Smooth muscle cell of the brain vasculature (primary cell): ENCODE results near the gene TKFC.

ENCODE experiments used
- DNase-seq: peaks from one replicate; pipeline ENCODE4 v3.0.0-alpha.2; 2012; ENCODE audit warnings: low read depth, low spot score

TKFC gene

DNA sequence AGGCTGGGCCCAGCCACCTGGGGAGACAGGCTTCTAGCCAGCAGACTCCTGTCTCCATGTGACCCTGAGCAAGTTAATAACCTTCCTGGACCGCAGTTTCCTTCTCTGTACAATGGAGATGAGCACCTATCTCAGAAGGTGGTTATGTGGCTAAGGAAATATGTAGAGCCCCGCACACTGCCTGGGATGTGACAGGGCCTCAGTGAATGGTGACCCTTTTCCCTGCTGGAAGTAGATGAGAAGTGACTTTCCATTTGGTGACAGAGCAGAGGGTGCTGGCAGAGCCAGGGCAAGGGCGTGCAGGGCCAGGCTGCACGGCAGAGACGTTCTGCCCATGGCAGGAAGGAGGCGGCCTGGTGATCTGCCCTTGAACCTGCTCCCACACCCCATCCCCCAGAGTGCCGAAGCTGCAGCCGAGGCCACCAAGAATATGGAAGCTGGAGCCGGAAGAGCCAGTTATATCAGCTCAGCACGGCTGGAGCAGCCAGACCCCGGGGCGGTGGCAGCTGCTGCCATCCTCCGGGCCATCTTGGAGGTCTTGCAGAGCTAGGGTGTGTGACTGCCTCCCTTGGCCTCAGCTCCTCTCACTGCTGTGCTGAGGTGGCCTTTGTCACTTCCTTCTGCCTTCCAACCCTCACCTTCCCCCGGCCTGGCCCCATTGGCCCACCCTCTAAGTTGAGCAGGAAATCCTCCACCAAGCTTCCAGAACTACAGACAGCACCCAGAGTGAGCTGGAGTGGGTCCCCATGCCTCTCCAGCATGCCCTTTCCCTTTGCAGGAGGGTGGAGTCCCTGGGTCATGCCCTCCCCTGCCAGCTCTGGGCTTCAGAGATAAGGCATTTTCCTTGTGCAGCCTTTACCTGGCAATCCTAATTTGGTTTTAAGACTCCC is 13.2 kb downstream of the TKFC start:
- DNase-seq: no peak

DNA sequence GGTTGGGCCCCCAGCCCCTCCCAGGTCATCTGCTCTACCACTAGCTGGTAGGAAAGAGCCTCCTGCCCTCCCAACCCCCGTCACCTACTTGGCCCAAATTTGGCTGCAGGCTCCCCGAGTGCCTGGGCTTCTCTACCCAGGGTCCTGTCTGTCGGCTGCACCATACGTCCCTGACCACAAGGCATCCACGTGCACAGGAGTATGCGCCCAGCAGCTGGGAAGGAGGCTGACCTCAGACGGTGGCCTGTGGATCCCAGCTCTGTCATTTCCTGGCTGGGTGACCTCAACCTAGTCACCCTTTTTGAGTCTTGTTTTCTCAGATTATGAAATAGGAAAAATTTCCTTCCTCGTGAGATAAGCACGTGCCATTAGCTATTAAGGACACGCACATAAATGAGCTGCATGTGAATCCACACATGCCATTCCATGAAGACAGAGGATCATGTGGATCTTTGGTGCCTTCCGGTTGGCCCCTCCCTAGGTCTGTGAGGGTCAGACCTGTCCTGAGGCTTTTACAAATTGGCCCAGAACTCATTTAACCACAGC is 15.0 kb downstream of the TKFC start:
- DNase-seq: no peak

DNA sequence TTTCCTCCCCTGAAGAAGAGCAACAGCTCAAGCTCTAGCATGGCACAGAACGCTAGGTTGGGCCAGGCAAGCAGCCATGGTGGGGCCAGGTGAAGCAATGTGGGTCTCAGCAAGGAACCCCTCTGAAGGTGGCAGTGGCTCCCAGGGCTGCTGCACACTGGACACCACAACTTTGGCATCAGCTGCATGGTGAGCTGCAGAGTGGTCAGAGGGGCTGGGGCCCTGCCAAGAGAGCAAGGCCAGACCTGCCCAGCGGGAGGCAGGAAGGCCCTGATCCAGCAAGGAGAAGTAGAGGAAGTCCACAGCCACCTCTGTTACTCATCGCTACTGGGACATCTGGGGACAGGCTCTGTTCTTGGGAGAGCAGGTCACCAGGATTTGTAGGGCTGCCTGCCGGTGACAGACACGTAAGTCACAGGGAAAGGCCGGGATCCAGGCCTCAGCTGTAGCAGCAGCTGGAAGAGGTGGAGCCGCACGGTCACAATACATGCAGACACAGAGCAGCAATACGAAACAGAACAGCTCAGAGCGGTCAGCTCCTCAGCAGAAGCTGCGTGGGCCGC is 16.2 kb downstream of the TKFC start:
- no peak for DNase-seq

DNA sequence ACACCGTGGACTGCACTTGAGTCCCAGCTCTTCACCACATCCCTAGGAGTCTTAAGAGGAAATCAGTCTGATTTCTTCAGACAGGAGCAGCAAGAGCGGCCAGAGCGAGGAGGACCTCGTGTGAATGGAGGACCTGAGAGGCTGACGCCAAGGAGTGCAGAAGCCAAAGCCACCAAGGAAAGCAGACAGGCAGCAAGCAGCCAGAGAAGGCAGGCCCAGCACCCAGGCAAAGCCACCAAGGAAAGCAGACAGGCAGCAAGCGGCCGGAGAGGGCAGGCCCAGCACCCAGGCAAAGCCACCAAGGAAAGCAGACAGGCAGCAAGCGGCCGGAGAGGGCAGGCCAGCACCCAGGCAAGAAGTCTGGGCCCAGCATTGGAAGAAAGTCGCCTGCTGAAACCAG is 16.9 kb downstream of the TKFC start:
- DNase-seq: no peak

DNA sequence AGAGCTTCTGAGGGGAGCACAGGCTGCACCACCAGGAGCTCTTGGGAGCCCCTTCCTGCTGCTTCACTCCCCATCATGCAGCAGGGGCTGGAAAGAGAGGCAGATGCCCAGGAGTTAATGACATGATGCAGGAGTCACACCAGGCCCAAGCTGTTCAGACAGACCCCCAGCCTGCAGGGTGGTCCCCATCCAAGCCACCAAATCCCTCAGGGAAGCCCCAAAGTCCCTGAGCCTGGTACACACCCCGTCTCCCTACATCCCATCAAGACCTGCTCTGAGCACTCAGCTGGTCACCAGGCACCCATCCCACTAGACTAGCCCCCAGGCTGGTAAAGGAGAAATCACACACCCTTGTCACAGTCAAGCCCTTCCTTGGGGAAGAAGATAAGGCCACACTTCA is 17.3 kb downstream of the TKFC start:
- DNase-seq: no peak

DNA sequence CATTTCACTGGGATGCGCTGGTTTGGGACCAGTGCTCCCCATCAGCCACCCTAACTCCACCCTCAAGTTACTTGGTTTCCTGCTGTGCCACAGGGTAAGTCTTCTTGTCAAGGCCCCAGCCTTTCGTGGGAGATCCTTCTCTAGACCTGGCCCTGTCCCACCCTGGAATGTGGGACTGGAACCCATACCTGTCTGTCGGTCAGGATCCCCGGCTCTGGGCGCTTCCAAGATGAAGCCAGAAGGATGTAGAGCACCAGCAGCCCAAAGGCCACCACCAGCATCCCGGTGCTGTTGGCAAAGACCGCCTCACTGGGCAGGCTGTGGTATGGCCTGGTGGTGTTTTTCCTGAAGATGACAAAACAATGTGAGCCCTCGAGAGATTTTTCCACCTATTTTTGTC is 17.8 kb downstream of the TKFC start:
- DNase-seq: no peak

DNA sequence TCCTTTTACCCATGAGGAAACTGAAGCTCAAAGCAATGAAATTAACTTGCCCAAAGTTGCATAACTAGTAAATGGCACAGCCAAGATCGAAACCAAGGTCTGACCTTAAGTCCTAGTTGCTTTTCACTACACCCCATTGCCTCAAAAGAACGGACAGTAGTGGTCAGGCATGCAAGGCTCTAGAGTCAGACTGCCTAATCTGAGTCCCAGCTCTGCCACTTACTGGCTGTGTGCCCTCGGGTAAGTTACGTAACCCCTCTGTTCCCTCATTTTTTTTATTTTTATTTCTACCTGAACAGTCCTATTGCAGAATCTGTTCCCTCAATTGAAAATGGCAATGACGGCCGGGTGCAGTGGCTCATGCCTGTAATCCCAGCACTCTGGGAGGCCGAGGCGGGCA is 19.0 kb downstream of the TKFC start:
- DNase-seq: no peak

DNA sequence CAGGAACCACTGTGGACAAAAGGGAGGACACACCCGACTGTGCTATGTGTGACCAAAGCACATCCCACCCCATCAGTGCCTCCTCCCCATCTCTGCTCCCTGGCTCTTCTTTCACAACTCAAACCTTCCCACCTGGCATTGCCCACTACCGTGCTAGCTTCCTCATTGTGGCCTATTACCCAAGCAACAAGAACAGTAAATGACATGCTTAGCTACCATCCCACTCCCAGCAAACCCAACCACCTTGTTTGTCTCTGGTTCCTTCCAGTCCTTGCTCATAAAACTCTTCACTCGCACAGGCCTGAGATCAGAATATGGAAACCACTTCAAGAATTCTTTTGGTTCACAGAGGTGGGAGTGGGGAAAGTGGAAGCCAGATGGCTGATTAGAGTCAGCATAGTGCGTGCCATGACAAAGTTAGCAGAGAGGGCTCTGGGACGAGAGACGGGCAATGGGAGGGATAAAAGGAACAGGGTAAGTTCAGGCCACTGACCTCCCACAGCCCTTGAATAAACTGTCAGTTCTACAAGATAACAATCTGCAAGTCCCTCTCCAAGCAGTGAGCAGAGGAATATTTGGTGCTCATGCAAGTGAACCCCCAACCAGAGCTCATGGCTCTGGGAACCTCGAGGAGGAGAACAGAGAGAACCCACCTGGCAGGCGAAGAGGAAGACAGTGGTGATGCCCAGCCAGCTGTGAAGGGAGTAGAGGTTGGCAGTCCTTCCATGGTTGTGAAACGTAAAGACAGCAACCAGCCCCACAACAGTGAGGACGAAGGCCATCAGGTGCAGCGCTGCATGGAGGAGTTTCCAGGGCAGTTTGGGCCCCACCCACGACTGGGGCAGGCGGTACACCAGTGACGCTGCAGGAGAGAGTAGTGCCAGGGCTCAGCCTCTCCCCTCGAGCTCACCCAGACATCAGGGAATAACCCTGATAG is 20.4 kb downstream of the TKFC start:
- no peak for DNase-seq

DNA sequence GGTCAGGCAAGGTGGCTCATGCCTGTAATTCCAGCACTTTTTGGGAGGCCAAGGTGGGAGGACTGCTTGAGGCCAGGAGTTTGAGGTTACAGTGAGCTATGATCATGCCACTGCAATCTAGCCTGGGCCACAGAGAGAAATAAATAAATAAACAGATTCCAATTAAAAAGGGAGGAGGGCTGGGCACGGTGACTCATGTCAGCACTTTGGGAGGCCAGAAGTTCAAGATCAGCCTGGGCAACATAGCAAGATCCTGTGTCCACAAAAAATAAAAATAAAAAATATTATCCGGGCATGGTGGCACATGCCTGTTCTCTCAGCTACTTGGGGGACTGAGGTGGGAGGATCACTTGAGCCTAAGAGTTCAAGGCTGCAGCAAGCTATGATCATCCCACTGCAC is 21.2 kb downstream of the TKFC start:
- DNase-seq: no peak

DNA sequence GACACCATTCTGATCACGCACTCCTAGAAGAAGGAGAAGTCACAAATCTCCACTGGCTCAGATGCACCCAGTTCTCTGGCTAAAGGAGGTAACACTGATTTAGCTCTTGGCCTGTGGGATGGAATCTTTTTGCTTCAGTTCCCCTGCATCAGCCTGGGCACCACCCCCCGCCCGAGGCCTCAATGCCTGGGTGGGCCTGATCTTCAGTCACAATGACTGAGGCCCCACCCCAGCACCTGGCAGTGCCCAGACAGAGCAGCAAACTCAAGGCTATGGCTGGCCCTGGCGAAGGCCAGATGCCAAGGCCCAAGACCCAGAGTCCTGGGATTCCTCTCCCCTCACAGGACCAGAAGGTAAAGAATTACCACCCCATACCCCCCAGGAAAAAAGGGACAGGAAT is 23.7 kb downstream of the TKFC start:
- no peak for DNase-seq

DNA sequence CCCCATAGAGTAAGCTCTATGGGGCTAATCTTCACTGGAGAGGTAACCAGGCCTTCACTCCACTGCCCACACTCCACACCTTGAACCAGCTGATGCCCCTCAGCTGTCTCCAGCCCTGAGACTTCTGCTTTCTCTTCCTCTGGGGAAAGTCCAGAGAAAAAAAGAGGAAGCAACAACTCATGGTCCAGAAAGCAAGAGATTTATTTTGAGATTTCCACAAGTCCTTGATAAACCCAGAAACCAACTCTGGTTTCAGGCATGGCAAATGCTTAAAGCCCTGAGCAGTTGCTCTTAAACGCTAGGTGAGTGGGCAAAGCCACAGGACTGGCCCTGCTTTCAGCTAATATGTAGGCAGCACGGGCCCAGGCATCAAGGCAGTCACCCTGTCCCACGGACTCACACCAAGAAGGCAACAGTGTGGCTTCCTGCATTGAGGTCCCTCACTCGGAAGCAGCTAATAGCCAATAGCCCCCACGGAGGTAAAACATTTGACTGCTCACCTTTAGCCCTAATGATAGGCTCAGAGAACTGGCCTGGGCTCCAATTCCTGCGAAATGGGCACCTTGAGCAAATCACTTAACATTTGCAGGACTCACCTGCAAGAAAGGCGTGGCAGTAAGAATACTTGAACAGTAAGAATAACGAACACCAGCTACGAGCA is 24.3 kb downstream of the TKFC start:
- DNase-seq: no peak

DNA sequence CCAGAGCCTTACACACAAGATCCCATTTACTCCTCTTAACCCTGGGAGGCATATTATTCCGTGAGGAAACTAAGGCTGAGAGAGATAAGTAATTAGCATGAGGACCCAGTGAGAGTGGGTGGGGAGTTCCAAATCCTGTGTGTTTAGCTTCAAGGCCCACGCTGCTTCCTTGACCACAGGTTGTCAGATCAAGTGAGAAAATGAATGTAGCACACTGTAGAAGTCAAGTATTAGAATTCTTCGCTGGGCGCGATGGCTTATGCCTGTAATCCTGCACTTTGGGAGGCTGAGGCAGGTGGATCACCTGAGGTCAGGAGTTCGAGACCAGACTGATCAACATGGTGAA is 24.8 kb downstream of the TKFC start:
- DNase-seq: no peak

DNA sequence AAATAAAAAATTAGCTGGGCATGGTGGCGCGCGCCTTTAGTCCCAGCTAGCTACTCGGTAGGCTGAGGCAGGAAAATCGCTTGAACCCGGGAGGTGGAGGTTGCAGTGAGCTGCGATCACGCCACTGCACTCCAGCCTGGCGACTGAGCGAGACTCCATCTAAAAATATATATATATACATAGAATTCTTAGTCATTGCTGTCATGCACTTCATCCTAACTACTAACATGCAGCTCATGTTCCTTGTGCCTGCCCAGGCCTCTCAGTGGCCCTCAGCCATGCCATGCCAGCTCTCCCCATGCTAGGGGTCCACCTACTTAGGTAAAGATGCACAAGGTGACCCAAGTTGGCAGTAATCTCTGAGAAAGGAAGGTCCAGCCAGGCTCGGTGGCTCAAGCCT is 25.5 kb downstream of the TKFC start:
- DNase-seq: no peak

DNA sequence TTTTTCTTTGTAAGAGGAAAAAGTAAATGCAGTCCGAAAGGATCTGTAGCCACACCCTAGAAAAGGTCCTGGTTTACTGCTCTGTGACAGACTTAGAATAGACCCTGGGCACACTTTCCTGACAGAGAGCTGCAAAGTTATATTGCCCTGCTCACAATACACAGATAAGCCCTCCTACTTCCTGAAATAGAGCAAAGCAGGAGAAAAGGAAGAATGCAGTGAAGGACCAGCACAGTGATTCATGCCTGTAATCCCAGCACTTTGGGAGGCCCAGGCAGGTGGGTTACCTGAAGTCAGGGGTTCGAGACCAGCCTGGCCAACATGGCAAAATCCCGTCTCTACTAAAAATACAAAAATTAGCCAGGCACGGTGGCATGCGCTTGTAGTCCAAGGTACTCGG is 26.5 kb downstream of the TKFC start:
- no peak for DNase-seq

DNA sequence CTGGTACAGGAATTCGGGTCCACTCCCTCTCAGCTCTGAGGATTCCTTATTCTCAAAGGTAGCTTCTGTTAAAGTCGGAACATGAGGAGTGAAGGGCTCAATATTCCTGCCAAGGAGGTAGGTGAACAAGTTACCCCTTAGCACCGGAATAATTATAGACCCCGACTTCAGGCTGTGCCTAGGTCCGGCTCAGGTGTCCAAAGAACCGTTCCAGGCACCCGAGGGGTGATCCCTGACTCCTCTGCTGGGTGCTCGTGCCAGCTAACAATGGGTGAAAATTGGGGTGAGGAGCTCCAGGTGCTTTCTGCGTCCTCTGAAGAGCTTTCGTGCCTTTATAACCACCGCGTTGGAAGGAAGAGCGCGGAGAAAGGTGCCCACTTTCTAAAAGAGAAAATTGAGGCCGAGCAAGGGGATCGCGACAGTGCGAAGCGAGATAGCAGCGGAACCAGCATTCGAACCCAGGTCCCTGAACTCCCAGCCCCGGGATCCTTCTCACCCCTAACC is 28.3 kb downstream of the TKFC start:
- DNase-seq: no peak

DNA sequence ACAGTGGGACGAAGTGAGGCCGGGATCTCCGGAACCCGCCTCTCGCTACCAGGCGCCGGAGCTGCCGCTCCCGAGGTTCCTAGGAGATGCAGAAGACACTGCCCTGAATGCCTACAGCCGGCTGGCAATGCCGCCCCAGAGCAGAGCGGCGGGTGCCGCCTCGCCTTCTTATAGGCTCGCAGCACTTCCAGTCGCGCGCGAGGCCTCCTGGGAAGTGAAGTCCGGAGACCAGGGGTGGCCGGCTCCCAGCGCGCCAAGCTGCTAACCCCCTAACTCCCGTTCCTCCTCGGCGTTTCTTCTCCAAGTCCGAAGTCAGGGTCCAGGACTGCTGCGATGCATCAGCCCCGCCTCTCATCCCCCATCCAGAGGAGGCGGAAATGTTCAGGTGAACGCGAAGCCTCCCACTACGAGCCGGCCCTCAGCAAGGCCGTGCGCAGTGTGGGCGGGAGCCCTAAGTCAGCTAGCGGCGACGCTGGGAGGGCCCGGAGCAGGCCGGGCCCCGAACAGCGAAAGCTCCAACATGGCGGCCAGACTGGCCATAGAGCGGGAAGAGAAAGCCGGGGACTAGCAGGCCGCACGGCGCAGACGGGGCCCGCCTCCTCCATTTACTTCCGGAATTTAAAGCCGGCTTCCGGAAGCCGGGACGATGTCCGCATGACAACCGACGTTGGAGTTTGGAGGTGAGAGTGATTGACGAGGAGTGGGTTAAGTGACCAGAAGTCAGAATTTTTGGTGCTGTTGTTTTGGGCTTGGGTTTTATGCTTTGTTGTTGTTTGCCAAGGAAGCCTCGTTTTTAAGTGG is 28.9 kb downstream of the TKFC start, which contains the start of the genes CYB561A3 and TMEM138:
Gene CYB561A3 (minus strand): TSS at position 142 of the 801 bp plus-strand sequence. CDS start 5,169 bp downstream, outside the sequence.
Gene TMEM138 (plus strand): TSS at position 634 of the 801 bp plus-strand sequence. CDS start 2,017 bp downstream, outside the sequence.
- peak; percentile 81 for DNase-seq

DNA sequence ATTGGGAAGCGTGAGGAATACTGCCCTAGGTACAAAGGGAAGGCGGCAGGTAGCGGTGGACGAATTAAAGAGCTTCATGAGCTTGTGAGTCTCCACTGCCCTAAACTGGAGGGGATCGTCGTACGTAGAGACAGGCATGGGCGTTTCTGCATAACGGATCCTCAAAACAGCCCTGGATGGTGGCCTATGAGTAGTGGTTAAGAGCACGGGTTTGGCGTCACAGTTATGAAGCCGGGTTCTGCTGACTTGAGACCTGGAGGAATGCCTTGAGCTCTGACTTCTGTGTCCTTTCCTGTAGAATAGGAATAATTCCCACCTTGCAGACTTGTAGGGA is 29.5 kb downstream of the TKFC start:
- DNase-seq: no peak

DNA sequence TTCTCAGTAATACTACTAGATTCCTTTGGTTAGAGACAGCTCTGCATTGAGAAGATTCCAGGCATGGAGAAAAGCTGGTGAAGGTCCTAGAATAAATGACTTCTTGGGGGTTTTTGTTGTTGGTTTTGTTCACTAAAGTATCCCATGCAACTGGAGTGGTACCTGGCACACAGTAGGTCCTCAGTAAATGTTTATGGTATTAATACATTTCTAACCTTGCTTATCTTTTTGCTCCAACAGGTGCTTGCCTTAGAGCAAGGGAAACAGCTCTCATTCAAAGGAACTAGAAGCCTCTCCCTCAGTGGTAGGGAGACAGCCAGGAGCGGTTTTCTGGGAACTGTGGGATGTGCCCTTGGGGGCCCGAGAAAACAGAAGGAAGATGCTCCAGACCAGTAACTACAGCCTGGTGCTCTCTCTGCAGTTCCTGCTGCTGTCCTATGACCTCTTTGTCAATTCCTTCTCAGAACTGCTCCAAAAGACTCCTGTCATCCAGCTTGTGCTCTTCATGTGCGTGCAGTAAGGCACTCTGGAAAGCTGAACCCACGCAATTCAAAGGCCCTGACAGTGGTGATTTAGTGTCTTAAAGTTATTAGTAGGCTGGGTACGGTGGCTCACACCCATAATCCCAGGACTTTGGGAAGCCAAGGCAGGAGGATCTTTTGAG is 31.1 kb downstream of the TKFC start:
- DNase-seq: no peak

DNA sequence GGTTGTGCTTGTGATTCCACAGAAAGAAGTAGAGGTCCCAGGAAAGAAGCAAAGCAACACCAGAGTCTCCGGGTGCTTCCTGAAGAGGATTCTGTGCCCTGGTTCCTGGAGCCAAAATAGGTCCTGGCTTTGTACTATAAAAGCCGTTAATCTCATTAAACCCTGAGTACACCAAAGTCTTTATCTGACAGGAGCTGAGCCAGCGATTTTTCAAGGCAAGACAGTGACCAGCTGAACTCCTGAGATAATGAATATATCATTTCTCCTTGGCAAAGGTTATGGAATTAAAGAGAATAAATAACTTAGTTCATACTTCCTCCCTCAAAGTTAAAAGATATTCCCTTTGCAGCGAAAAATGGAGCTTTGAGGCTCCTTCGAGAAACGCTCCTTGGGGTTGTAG is 34.4 kb downstream of the TKFC start:
- no peak for DNase-seq

DNA sequence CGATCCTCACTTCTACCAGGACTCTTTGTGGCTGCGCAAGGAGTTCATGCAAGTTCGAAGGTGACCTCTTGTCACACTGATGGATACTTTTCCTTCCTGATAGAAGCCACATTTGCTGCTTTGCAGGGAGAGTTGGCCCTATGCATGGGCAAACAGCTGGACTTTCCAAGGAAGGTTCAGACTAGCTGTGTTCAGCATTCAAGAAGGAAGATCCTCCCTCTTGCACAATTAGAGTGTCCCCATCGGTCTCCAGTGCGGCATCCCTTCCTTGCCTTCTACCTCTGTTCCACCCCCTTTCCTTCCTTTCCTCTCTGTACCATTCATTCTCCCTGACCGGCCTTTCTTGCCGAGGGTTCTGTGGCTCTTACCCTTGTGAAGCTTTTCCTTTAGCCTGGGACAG is 35.6 kb downstream of the TKFC start:
- DNase-seq: no peak
